K562 (cell line): ENCODE measurements around the gene MTG1. TPM values are rescaled to one million over a fixed set of nuclear protein-coding genes. Genes with fewer than 3 reads are reported as not detected.

Source experiments
- AFF1 ChIP-seq, 2 experiments: fragments of 450-650 bp; IDR thresholded peaks; 2 replicates each; pipeline ENCODE4 v1.6.1; 2018; ENCODE audit warnings: mild to moderate bottlenecking in 2 of 2, low read depth in 1 of 2; ENCODE audit not compliant: partially characterized antibody in 2 of 2
- ARID3A ChIP-seq: IDR thresholded peaks from 2 replicates; pipeline ENCODE4 v1.6.1; 2012; ENCODE audit warnings: low read depth, low read length, improper control_type of control experiment, borderline replicate concordance
- CREB1 ChIP-seq, 2 experiments: sonication (generic) in 1 of 2; formaldehyde crosslinking in 1 of 2; IDR thresholded peaks; 2 replicates each; pipeline versions ENCODE4 v1.6.1 to v1.8.0; 2012 to 2022; ENCODE audit warnings: inconsistent platforms in 1 of 2, mild to moderate bottlenecking in 1 of 2, missing genetic modification reagents in 1 of 2, moderate library complexity in 1 of 2
- GABPB2 ChIP-seq: fragments of 250-450 bp; sonication (Bioruptor Pico); conservative IDR thresholded peaks from 2 replicates; pipeline ENCODE4 v1.5.1; 2021; ENCODE audit warnings: mild to moderate bottlenecking
- KLF1 ChIP-seq: fragments of 450-650 bp; IDR thresholded peaks from 2 replicates; pipeline ENCODE4 v1.6.1; 2016; ENCODE audit warnings: missing genetic modification characterization, missing compliant biosample characterization
- MYC ChIP-seq, 2 experiments: fragments of 250-450 bp in 1 of 2; sonication (Bioruptor Pico) in 1 of 2; IDR thresholded peaks; 2 replicates each; pipeline versions ENCODE4 v1.5.1 to v1.6.1; 2012 to 2021; ENCODE audit warnings: low read depth in 2 of 2, borderline replicate concordance in 1 of 2, improper control_type of control experiment in 1 of 2, low read length in 1 of 2, mild to moderate bottlenecking in 1 of 2, moderate library complexity in 1 of 2
- NCOA1 ChIP-seq: fragments of 450-650 bp; IDR thresholded peaks from 2 replicates; pipeline ENCODE4 v1.6.1; 2016; ENCODE audit warnings: low read depth
- NCOA2 ChIP-seq, 2 experiments: fragments of 450-650 bp; IDR thresholded peaks; 2 replicates each; pipeline ENCODE4 v1.6.1; 2018; ENCODE audit warnings: mild to moderate bottlenecking in 2 of 2, moderate library complexity in 1 of 2; ENCODE audit not compliant: partially characterized antibody in 2 of 2
- PCBP1 ChIP-seq: fragments of 200-400 bp; formaldehyde crosslinking; IDR thresholded peaks from 2 replicates; pipeline ENCODE4 v1.6.1; 2018; ENCODE audit warnings: mild to moderate bottlenecking, low read depth, low read length; ENCODE audit not compliant: poor library complexity, severe bottlenecking
- POLR2A ChIP-seq: fragments of 450-650 bp; conservative IDR thresholded peaks from 2 replicates; pipeline ENCODE4 v1.6.1; 2016
- SAFB ChIP-seq: fragments of 200-400 bp; formaldehyde crosslinking; IDR thresholded peaks from 2 replicates; pipeline ENCODE4 v1.6.1; 2017; ENCODE audit warnings: low read depth, low read length, borderline replicate concordance
- SMARCE1 ChIP-seq: fragments of 450-650 bp; IDR thresholded peaks from 2 replicates; pipeline ENCODE4 v1.7.1; 2016; ENCODE audit warnings: mild to moderate bottlenecking
- YY1 ChIP-seq, 3 experiments: IDR thresholded peaks; 2 replicates each; pipeline ENCODE4 v1.6.1; 2011; ENCODE audit warnings: low read length in 2 of 3, mild to moderate bottlenecking in 2 of 3, moderate library complexity in 2 of 3, borderline replicate concordance in 1 of 3, control low read depth in 1 of 3, low read depth in 1 of 3; ENCODE audit not compliant: insufficient read depth in 3 of 3, insufficient replicate concordance in 2 of 3, control insufficient read depth in 1 of 3, insufficient read length in 1 of 3; ENCODE audit errors: extremely low read depth in 1 of 3
- ZNF143 ChIP-seq: sonication (generic); formaldehyde crosslinking; IDR thresholded peaks from 2 replicates; pipeline ENCODE4 v1.9.0; 2022; ENCODE audit warnings: mild to moderate bottlenecking, missing genetic modification reagents
- ZNF316 ChIP-seq: fragments of 450-650 bp; IDR thresholded peaks from 2 replicates; pipeline ENCODE4 v1.6.1; 2016
- polyA plus RNA-seq, 8 experiments: library from polyadenylated mRNA; depleted of rRNA in 4 of 8; stranded (reverse) in 5 of 8; unstranded in 3 of 8; fragments of >200 nt; fragmentation: Nextera tagmentation in 2 of 8; fragmentation: Illumina TruSeq in 1 of 8; extraction: Ambion mirVana in 2 of 8; extraction: Trizol in 1 of 8; gene quantifications; 2 replicates each; pipeline versions ENCODE4 v1.2.1 to v1.2.3, GENCODE V29; 2011 to 2014; ENCODE audit warnings: inconsistent platforms in 1 of 8, missing spikeins in 1 of 8
- total RNA-seq, 7 experiments: library from RNA; depleted of rRNA in 6 of 7; stranded (reverse); fragments of >200 nt in 6 of 7; fragmentation: Illumina TruSeq in 2 of 7; extraction: Trizol in 2 of 7; gene quantifications; 2 replicates each; pipeline versions ENCODE4 v1.2.1 to v1.2.3, GENCODE V29; 2011 to 2021; ENCODE audit warnings: low replicate concordance in 1 of 7
- TF ChIP-seq, protein P1 (sequence below): sonication (generic); formaldehyde crosslinking; IDR thresholded peaks from 2 replicates; pipeline ENCODE4 v1.8.0; 2023; ENCODE audit warnings: mild to moderate bottlenecking, missing genetic modification reagents

MTG1 gene
- total and polyA plus RNA-seq, 9 of the 15 experiments (the other 6 are each of a cell fraction or from before 2014, with no cell fraction given): 2.8 to 28.2 (median 15.4) TPM

- TF ChIP-seq AFF1 (IDR thresholded peaks at IDR 0.05; ENCODE audit: low read depth in 1 of 2, partially characterized antibody in 2 of 2): no peak
- TF ChIP-seq, protein P1, sequence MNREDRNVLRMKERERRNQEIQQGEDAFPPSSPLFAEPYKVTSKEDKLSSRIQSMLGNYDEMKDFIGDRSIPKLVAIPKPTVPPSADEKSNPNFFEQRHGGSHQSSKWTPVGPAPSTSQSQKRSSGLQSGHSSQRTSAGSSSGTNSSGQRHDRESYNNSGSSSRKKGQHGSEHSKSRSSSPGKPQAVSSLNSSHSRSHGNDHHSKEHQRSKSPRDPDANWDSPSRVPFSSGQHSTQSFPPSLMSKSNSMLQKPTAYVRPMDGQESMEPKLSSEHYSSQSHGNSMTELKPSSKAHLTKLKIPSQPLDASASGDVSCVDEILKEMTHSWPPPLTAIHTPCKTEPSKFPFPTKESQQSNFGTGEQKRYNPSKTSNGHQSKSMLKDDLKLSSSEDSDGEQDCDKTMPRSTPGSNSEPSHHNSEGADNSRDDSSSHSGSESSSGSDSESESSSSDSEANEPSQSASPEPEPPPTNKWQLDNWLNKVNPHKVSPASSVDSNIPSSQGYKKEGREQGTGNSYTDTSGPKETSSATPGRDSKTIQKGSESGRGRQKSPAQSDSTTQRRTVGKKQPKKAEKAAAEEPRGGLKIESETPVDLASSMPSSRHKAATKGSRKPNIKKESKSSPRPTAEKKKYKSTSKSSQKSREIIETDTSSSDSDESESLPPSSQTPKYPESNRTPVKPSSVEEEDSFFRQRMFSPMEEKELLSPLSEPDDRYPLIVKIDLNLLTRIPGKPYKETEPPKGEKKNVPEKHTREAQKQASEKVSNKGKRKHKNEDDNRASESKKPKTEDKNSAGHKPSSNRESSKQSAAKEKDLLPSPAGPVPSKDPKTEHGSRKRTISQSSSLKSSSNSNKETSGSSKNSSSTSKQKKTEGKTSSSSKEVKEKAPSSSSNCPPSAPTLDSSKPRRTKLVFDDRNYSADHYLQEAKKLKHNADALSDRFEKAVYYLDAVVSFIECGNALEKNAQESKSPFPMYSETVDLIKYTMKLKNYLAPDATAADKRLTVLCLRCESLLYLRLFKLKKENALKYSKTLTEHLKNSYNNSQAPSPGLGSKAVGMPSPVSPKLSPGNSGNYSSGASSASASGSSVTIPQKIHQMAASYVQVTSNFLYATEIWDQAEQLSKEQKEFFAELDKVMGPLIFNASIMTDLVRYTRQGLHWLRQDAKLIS (CRISPR knock-in tag): 0 out of 2 replicates have a peak, but pooled peaks have one; percentile 47
- no peak for TF ChIP-seq KLF1 (tag)
- no peak for TF ChIP-seq ARID3A
- TF ChIP-seq SMARCE1: no peak
- no peak for TF ChIP-seq ZNF143 (CRISPR knock-in tag)
- no peak for TF ChIP-seq NCOA2 (IDR thresholded peaks at IDR 0.05; ENCODE audit: partially characterized antibody in 2 of 2)
- no peak for TF ChIP-seq SAFB
- no peak for TF ChIP-seq ZNF316
- peak; percentile 45; the same call in 1 of the 2 replicates for TF ChIP-seq MYC (IDR thresholded peaks at IDR 0.05; ENCODE audit: low read depth, low read length)
- no peak for TF ChIP-seq MYC (CRISPR knock-in tag; IDR thresholded peaks at IDR 0.05; ENCODE audit: borderline replicate concordance, low read depth)
- no peak for TF ChIP-seq GABPB2 (CRISPR knock-in tag)
- no peak for TF ChIP-seq CREB1 (IDR thresholded peaks at IDR 0.05)
- TF ChIP-seq CREB1 (CRISPR knock-in tag; IDR thresholded peaks at IDR 0.05): 0 out of 2 replicates have a peak, but pooled peaks have one; percentile 28
- TF ChIP-seq PCBP1: peak; percentile 61
- no peak for TF ChIP-seq NCOA1
- TF ChIP-seq YY1 (IDR thresholded peaks at IDR 0.05; ENCODE audit: borderline replicate concordance in 1 of 3, control insufficient read depth in 1 of 3, extremely low read depth in 1 of 3, insufficient read depth in 3 of 3, insufficient read length in 1 of 3, insufficient replicate concordance in 2 of 3, low read depth in 1 of 3, low read length in 2 of 3): peak in 2 of 3 experiments; percentile 61 to 81
- TF ChIP-seq POLR2A: peak; percentile 60; the same call in 1 of the 2 replicates
Measured at GRCh38 chr10:133357285-133358161, 36.4 kb upstream of the MTG1 start, which contains the start of gene FUOM (continued).
